NCI-H2171 (cell line): ENCODE measurements around the gene SYCE1L.
"Not testable (repeated sequence)": the region's sequence is repeated elsewhere in the genome, so short reads cannot be mapped to it uniquely, and the experiment has no call there.

Experiments used
- DNase-seq: peaks from one replicate; lab custom pipeline; 2025; lab: John Stamatoyannopoulos, UW

SYCE1L gene

DNA sequence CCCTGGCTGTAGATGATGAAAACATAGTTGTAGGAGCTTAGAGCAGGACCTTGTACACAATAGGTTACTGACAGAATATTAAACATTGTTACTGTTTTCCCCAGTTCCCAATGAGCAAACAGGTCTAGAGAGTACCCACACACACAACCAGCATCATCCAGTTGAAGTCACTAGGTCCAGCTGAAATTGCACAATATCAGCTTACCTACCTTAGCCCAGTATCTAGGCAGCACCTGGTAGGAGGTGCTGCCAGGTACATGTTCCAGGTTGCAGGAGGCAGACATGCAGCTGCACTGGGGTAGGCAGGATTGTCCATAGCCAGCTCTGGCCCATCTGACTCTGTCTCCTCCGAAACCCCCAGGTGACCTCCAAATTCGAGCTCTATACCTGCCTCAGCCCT lies 1.5 kb upstream of the SYCE1L start:
- DNase-seq, result no peak

- no peak for DNase-seq
Observed at GRCh38 chr16:77206533-77206932, 7.3 kb downstream of the SYCE1L start.

- no peak for DNase-seq
Observed at GRCh38 chr16:77207030-77207429, 7.8 kb downstream of the SYCE1L start.

DNA sequence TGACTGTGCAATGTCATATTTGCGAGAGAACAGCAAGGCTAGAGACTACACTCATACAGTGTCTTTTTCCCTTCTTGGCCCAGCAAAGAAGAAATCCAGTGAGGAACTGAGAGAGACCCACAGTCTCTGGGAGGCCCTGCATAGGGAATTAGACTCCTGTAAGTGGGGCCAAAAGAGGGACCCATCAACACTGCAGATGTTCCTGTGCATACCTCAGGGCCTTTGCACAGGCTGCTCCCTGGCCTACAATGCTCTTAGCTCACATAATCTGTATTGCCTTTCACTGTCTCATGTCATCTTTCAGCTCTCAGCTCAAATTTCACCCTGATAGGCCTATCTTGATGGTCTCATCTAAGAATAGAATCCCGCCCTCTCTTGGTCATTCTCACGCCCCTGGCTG lies 9.2 kb downstream of the SYCE1L start:
- no peak for DNase-seq

DNA sequence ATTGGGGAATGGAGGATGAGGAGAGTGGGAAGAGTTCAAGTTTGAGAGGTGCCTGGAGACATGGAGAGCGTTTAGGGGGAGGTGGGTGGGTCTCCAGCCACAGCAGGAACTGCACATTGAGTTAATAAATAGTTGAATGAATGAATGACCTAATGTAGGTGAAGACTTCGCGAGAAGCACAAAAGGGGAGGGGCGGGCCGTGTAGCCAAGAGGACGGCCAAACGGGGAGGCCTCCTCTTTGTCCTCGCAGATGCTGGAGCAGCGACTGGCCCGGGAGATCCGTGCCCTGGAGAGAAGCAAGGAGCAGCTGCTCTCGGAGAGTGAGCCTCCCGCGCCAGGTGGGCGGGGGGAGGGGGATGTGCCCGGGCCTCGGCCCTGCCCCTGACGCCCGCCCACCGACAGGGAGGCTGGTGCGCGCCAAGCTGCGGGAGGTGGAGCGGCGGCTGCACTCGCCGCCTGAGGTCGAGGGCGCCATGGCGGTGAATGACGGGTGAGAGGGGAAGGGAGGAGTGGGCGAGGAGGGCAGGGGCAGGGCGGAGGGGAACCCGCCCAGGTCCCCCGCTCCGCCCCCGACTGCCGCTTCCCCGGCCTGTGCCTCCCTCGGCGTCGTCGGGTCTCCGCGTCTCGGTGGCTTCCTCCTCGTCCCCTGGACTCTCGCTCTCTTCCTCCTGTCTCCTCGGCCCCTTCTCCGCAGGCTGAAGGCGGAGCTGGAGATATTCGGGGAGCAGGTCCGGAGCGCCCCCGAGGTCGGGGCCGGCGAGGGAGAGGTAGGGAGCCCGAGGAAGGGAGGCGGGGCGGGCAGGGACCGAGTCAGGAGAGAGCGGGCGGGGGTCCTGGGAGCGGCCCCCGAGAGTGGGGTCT lies 12.9 kb downstream of the SYCE1L start:
- peak; percentile 97 for DNase-seq

GRCh38 chr16:77212741-77213541 lies 13.7 kb downstream of the SYCE1L start:
- peak; percentile 68 for DNase-seq

GRCh38 chr16:77213542-77214106 lies 14.4 kb downstream of the SYCE1L start:
- DNase-seq, result no peak

GRCh38 chr16:77214411-77215138 lies 15.4 kb downstream of the SYCE1L start:
- no peak for DNase-seq

- no peak for DNase-seq
Observed at GRCh38 chr16:77219437-77219836, 20.2 kb downstream of the SYCE1L start.

- DNase-seq, result no peak
Observed at GRCh38 chr16:77220427-77220826, 21.2 kb downstream of the SYCE1L start.

- DNase-seq, result no peak
Observed at GRCh38 chr16:77221482-77221881, 22.3 kb downstream of the SYCE1L start.

- no peak for DNase-seq
Observed at GRCh38 chr16:77223184-77223583, 24.0 kb downstream of the SYCE1L start.

DNA sequence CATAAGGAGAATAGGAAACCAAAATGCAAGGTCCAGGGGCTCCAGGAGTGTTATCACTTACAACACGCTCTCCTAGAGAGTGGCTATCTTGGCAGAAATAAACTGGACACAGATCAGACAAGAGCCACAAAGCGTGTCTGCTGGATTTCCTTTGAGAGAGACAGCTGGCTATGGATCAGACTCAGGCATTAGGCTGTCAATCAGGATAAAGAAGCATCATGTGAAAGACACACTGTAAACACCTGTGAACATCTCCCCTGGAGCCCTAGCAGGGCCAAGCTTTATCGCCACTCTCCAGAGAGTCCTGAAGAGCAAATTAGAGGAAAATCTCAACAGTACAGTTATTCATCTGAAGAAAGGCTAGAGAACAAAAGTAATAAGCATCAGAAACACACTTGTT lies 26.0 kb downstream of the SYCE1L start:
- DNase-seq, result no peak

GRCh38 chr16:77227745-77228144 lies 28.5 kb downstream of the SYCE1L start:
- DNase-seq, result no peak

GRCh38 chr16:77231047-77231446 lies 31.8 kb downstream of the SYCE1L start:
- no peak for DNase-seq

GRCh38 chr16:77233799-77234519 lies 34.8 kb downstream of the SYCE1L start:
- no peak for DNase-seq

- peak; percentile 46 for DNase-seq
Observed at GRCh38 chr16:77234611-77235010, 35.4 kb downstream of the SYCE1L start.

DNA sequence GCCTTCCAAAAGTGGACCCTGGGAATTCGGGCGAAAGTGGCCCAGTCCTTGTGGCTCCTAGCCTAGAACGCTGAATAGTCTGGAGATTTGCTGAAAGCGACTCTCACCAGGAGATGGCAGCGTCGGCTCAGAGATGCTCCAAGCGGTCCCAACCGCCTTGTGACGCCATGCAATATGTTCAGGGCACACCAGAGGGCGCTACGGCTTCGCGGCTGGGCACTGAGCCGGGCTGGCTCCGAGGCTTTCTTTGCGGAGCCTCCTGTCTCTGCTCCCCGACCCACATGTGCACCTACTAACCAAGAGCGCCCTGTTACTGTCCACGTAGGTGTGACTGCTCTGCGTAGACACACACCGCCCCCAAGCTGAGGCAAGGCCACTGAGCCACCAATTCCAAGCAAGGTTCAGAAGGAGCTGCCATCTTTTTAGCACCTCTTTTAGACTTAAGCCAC lies 36.9 kb downstream of the SYCE1L start:
- peak; percentile 84 for DNase-seq

- no peak for DNase-seq
Observed at GRCh38 chr16:77238593-77238992, 39.4 kb downstream of the SYCE1L start.

DNA sequence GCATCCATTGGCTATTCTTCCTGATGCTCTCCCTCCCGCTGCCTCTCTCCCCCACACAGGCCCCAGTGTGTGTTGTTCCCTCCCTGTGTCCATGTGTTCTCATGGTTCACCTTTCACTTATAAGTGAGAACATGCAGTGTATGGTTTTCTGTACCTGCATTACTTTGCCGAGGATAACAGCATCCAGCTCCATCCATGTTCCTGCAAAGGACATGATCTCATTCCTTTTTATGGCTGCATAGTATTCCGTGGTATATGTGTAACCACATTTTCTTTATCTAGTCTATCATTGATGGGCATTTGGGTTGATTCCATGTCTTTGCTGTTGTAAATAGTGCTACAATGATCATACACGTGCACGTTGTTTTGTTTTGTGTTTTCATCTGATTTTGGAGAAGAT lies 43.3 kb downstream of the SYCE1L start:
- not testable (repeated sequence) for DNase-seq

DNA sequence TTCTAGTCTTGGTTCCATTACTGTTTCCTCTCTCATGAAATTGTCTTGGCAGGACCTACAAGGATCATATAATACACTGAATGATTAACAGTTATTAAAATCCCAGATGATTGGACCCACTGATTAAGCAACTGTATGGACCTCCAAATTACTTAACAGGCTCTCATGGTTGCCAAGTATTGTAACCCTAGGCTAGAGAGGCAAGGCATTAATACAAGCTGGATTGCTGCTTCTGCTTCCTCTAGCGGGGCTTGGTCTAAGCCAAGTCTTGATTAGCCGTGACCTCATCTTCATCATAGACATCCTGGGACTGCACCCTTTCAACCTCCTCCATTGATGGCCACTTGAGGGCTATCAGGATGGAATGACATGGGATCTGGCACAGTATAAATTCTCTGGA lies 46.9 kb downstream of the SYCE1L start:
- DNase-seq, result no peak
